PC-9 (cell line): ENCODE results near the gene RBM7. TPM values are rescaled to one million over a fixed set of nuclear protein-coding genes. Genes with fewer than 3 reads are reported as not detected.

Source experiments
- BruUV-seq: library from RNA; stranded (reverse); fragments of 400-500 nt; replicated peaks from 2 replicates; lab custom pipeline; 2021; lab: Mats Ljungman, UMichigan
- CTCF ChIA-PET: fragments of 300-600 bp; sonication (Branson Sonifier 250); formaldehyde crosslinking; loops from one replicate; lab custom pipeline; 2022; ENCODE audit warnings: antibody characterized with exemption; lab: Charles Lee
- POLR2A ChIA-PET: fragments of 300-600 bp; sonication (Branson Sonifier 250); formaldehyde crosslinking; loops from one replicate; lab custom pipeline; 2022; ENCODE audit warnings: antibody characterized with exemption; ENCODE audit not compliant: unreplicated experiment; lab: Charles Lee
- DNase-seq, 2 experiments: peaks; one replicate each; pipeline versions ENCODE4 v3.0.0 to v3.0.0-alpha.2; 2015 to 2022; ENCODE audit warnings: mixed read lengths in 1 of 2
- H2AFZ ChIP-seq: fragments of 200-600 bp; sonication (generic); 2 replicates; pipeline ENCODE4 v1.8.1; 2017; ENCODE audit warnings: antibody characterized with exemption
- H3F3A ChIP-seq: fragments of 200-600 bp; sonication (generic); 2 replicates; pipeline ENCODE4 v1.8.1; 2017; ENCODE audit warnings: antibody characterized with exemption, mild to moderate bottlenecking, low read depth; ENCODE audit not compliant: insufficient read depth
- H3K27ac ChIP-seq: fragments of 200-600 bp; sonication (generic); 2 replicates; pipeline ENCODE4 v1.6.1; 2016; ENCODE audit warnings: mixed run types
- H3K27me3 ChIP-seq: fragments of 200-600 bp; sonication (generic); 2 replicates; pipeline ENCODE4 v1.6.1; 2016; ENCODE audit warnings: low read depth, mixed run types; ENCODE audit not compliant: insufficient read depth
- H3K36me3 ChIP-seq: fragments of 200-600 bp; sonication (generic); 2 replicates; pipeline ENCODE4 v1.6.1; 2016; ENCODE audit warnings: low read depth, mixed run types
- H3K4me1 ChIP-seq: fragments of 200-600 bp; sonication (generic); replicated peaks from 2 replicates; pipeline ENCODE4 v1.6.1; 2016; ENCODE audit warnings: mixed run types; ENCODE audit not compliant: insufficient read depth
- H3K4me2 ChIP-seq: fragments of 200-600 bp; sonication (generic); 2 replicates; pipeline ENCODE4 v1.6.1; 2017; ENCODE audit warnings: mixed run types
- H3K4me3 ChIP-seq: fragments of 200-600 bp; sonication (generic); 2 replicates; pipeline ENCODE4 v1.6.1; 2016; ENCODE audit warnings: mixed run types
- H3K79me2 ChIP-seq: fragments of 200-600 bp; sonication (generic); 2 replicates; pipeline ENCODE4 v1.6.1; 2017; ENCODE audit warnings: low read depth, mixed run types
- H3K9me2 ChIP-seq: fragments of 200-600 bp; sonication (generic); 2 replicates; pipeline ENCODE4 v1.8.1; 2017; ENCODE audit warnings: mild to moderate bottlenecking; ENCODE audit not compliant: insufficient read depth
- H3K9me3 ChIP-seq: fragments of 200-600 bp; sonication (generic); 2 replicates; pipeline ENCODE4 v1.8.1; 2016; ENCODE audit warnings: low read depth; ENCODE audit not compliant: insufficient read depth
- H4K20me1 ChIP-seq: fragments of 200-600 bp; sonication (generic); 2 replicates; pipeline ENCODE4 v1.8.1; 2017; ENCODE audit not compliant: insufficient read depth
- CTCF ChIP-seq: fragments of 200-600 bp; sonication (generic); conservative IDR thresholded peaks from 2 replicates; pipeline ENCODE4 v1.6.1; 2017; ENCODE audit warnings: mixed run types, antibody characterized with exemption, mild to moderate bottlenecking, moderate library complexity
- EZH2 ChIP-seq: fragments of 200-600 bp; sonication (generic); IDR thresholded peaks from 2 replicates; pipeline ENCODE4 v1.8.0; 2017; ENCODE audit warnings: antibody characterized with exemption, low read depth
- intact Hi-C: fragments of 100-400 bp; cut with micrococcal nuclease; formaldehyde crosslinking; loops from one replicate; pipeline ENCODE4 v1.10.0; 2022; ENCODE audit not compliant: unreplicated experiment
- total RNA-seq: library from RNA; stranded (reverse); gene quantifications from 2 replicates; pipeline ENCODE4 v1.2.3, GENCODE V29; 2021

The RBM7 gene
- total RNA-seq, 1 experiment from 2014 or later, result 34.7 TPM

- Histone ChIP-seq H3K79me2 (peaks cover 21% of the 10 kb centered on the region), H3K4me3 (no peak overlapping the region), H3K36me3 (no peaks in the 10 kb centered on the region), H3F3A (peaks cover 16% of the 10 kb centered on the region), H3K9me2 (no peaks in the 10 kb centered on the region; the same call in 1 of the 2 replicates), H2AFZ (no peak overlapping the region), H3K27ac (no peak overlapping the region), H3K27me3 (no peaks in the 10 kb centered on the region), H3K9me3 (peaks cover 3% of the 10 kb centered on the region; the same call in 1 of the 2 replicates), H3K4me2 (no peak overlapping the region), H4K20me1 (no peaks in the 10 kb centered on the region), H3K4me1 (peaks cover 27% of the 10 kb centered on the region)
- intact Hi-C loops, result no loop called here
- POLR2A ChIA-PET, result interaction anchor here (0.6 kb wide), 3 partner anchors 46 to 403 kb away, joined by 3 to 7 read pairs (median 4); no protein-coding TSS in a partner anchor
- BruUV-seq, result no TSS peak
- DNase-seq, result no peak
- TF ChIP-seq CTCF (no peak; the same call in 1 of the 2 replicates), EZH2 (no peak)
- CTCF ChIA-PET, result interaction anchor here (0.6 kb wide), 1 partner anchor 777 kb away, joined by 3 read pairs; no protein-coding TSS in a partner anchor
Observed at GRCh38 chr11:114395736-114396135, 4.7 kb upstream of the RBM7 start.

DNA sequence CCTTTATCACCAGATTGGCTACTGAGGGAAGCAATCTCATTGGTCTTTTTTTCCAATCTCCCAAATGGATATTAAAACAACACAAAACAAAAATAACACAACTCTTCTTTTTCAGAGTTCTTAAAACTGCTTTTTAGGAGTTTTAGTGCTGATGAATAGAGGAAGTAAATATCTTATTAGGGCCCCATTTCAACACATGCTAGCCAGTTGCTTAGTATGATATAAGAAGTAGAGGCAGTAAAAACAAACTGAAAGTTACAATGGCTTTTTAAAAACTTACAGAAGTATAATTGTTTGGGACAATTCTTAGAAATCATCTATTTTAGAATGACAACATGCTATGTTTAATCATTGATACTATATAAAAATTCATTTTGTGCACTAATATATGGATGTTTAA, 3.5 kb upstream of the RBM7 start:
- no peak overlapping the region for H3K27ac ChIP-seq
- peaks cover 33% of the 10 kb centered on the region for H3K79me2 ChIP-seq
- H3K4me2 ChIP-seq, result no peak overlapping the region
- no peaks in the 10 kb centered on the region for H4K20me1 ChIP-seq
- intact Hi-C loops, result no loop called here
- H2AFZ ChIP-seq, result no peak overlapping the region
- H3K9me3 ChIP-seq, result peaks cover 3% of the 10 kb centered on the region; the same call in 1 of the 2 replicates
- CTCF ChIA-PET, result no interaction called here
- BruUV-seq, result no TSS peak
- H3K4me3 ChIP-seq, result no peak overlapping the region
- TF ChIP-seq EZH2, result no peak
- no peak for TF ChIP-seq CTCF
- POLR2A ChIA-PET, result no interaction called here
- H3K36me3 ChIP-seq, result 0 out of 2 replicates have a peak, but pooled peaks cover 2% of the 10 kb centered on the region
- peaks cover 30% of the 10 kb centered on the region for H3K4me1 ChIP-seq
- no peaks in the 10 kb centered on the region; the same call in 1 of the 2 replicates for H3K9me2 ChIP-seq
- DNase-seq, result no peak
- H3K27me3 ChIP-seq, result no peaks in the 10 kb centered on the region
- H3F3A ChIP-seq, result peaks cover 16% of the 10 kb centered on the region

DNA sequence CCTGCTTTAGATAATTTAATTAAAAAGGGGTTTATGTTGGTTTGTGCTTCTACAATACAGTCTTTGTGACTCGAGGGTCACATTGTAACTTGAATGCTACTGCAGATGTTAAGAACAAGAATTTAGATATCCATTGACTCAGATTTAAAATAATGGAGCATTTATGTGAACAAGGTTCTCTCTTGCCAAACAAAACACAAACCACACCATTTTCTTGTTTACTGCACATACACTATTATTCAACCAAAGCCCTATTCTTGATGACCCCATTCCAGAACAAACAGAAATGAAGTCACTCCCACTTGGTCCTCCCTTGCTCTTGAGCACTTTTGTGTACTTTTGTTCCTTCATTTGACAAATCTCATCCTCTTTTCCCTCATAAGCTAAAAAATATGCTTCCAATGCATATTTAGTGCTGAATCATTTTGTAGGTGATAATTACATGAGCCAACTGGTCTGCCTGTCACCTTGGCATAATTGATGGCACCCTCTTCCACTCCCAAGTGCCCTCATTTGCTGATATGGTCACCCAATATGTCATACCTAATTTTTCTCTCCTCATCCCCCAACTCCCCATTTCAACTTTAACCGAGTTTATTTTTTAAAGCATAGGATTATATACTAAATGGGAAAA, 3.0 kb upstream of the RBM7 start:
- no peak overlapping the region for H3K27ac ChIP-seq
- no peaks in the 10 kb centered on the region; the same call in 1 of the 2 replicates for H4K20me1 ChIP-seq
- no peaks in the 10 kb centered on the region for H3K27me3 ChIP-seq
- no TSS peak for BruUV-seq
- peaks cover 38% of the 10 kb centered on the region for H3K79me2 ChIP-seq
- H3K9me2 ChIP-seq, result no peaks in the 10 kb centered on the region; the same call in 1 of the 2 replicates
- intact Hi-C loops, result no loop called here
- peaks cover 16% of the 10 kb centered on the region for H3F3A ChIP-seq
- H3K36me3 ChIP-seq, result peaks cover 4% of the 10 kb centered on the region; the same call in 1 of the 2 replicates
- no peak overlapping the region for H2AFZ ChIP-seq
- peaks cover 3% of the 10 kb centered on the region; the same call in 1 of the 2 replicates for H3K9me3 ChIP-seq
- no peak for DNase-seq
- no peak overlapping the region for H3K4me3 ChIP-seq
- H3K4me2 ChIP-seq, result no peak overlapping the region
- ChIA-PET POLR2A (interaction anchor here (0.6 kb wide), 1 partner anchor 42 kb away, joined by 4 read pairs; the partner anchor contains the start of gene REXO2), CTCF (no interaction called here)
- TF ChIP-seq CTCF (no peak), EZH2 (no peak)
- H3K4me1 ChIP-seq, result peaks cover 36% of the 10 kb centered on the region
